HG02938 (cell line): ENCODE results near the gene MTFMT.

Experiments used
- ATAC-seq: cut with Tn5 transposase; IDR thresholded peaks from one replicate; pipeline ENCODE4 v1.9.1; 2021; ENCODE audit warnings: mild to moderate bottlenecking, moderate library complexity; ENCODE audit not compliant: unreplicated experiment

MTFMT gene

GRCh38 chr15:64989416-64990167 is 39.8 kb downstream of the MTFMT start, which contains the start of gene SPG21:
TSS of gene SPG21 (minus strand) at chr15:64989914. CDS start at chr15:64983569, 6,345 bp downstream.
- peak; percentile 94 for ATAC-seq

DNA sequence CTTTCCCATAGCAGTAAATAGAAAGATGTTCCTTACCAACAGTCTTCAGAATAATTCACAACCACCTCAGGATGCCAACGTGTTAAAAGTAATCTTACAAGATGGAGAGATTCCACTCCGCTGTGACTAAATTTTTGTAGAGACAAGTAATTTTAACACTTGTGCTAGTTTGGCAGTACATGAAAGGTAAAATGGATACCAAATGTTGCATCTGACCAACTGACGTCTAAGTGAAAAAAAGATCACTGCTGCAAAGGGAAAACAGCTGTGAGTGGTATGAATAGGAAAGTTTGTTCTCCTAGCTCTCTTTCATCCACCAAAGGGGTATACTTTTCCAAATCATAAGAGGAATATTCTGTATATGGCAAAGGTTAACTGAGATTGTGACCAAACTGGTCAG is 42.3 kb downstream of the MTFMT start:
- ATAC-seq = no peak

DNA sequence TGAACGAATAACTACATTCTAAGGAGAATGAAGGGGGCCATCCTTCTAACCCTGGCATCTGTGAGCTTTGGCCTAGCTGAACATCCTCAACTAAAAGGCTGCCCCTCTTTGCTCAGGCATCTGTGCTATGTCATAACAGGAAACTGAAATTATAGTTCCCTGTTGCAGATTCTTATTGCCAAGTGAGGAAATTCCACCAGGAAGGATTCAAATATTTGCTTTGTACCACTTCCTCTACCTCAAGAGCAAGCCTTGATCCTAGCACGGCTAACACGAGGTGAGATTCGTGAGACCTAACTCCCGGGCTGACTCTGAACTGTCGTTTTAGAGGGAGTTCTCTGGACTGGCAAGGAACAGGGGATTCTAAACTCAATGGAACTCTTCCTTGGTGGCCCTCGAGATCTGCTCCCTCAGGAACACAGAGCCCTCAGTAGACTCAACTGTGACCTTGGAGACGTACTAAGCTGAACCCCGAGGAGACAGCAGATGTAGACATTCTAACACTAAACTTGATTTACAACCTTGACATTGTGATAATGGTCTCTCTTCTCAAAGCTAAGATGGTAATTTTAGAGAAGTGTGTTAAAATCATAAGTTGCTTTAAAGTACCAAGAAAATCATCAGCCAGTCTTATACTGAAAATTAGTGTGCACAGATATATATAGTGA is 43.9 kb downstream of the MTFMT start:
- ATAC-seq = no peak

- ATAC-seq = no peak
Measured at GRCh38 chr15:64982472-64982871, 47.0 kb downstream of the MTFMT start.

- ATAC-seq = no peak
Measured at GRCh38 chr15:64981812-64982431, 47.5 kb downstream of the MTFMT start.

DNA sequence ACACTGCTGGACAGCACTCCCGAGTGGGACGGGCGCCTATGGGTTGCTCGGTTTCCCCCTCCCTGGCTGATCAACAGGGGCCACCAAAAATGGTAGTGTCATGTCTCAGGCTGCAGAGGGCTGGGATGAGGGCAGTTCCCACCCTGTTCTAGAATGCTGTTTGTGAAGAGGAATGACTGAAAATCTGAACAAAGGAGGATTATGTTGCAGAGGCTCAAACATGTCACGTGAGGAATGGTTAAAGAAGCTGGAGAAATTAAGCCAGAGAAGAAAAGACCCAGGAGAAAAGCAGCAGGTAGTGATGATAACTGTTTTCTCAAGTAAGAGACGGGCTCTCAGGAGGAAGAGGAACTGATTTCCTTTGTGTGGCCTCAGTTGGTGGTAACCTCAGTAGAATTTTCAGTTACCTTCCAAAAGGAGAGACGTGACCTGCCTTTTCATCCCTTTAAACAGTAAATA is 50.2 kb downstream of the MTFMT start:
- no peak for ATAC-seq

DNA sequence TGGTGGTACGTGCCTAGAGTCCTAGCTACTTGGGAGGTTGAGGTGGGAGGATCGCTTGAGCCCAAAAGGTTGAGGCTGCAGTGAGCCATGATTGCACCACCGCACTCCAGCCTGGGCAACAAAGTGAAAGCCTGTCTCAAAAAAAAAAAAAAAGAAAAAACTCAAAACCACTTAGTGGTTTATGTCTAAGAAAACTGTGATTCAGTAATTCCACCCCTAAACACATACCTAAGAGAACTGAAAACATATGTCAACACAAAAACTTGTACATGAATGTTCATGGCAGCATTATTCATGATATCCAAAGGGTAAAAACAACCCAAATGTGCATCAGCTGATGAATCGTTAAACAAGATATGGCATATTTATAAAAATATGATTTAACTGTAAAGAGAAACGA is 54.0 kb downstream of the MTFMT start:
- no peak for ATAC-seq

DNA sequence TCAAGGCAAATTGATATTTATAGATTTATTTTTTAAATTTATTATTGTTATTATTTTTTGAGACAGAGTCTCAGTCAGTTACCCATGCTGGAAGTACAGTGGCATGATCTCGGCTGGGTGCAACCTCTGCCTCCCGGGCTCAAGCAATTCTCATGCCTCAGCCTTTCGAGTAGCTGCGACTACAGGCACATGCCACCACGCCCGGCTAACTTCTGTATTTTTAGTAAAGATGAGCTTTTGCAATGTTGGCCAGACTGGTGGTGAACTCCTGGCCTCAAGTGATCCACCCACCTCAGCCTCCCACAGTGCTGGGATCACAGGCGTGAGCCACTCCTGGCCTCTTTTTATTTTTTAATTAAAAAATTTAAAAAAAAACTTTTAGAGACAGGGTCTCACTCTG is 58.7 kb downstream of the MTFMT start:
- ATAC-seq = no peak

DNA sequence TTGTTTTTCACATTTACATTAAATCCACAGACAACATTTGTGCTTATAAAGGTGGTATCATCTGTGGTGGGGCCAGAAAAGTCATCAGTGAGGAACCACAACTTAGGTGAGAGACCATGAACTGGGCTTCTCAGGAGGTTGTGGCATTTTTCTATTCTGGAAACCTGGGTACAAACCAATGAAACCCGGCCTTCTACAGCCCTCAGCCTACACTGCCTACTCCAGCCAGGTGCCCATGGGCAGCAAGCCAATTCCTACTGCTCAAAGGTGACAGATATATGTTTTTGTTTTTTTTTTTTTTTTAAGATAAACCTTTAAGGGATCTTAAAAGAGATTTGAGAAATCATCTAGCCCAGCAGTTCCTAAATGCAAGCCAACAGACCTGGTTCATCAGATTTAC is 60.0 kb downstream of the MTFMT start:
- ATAC-seq = no peak

DNA sequence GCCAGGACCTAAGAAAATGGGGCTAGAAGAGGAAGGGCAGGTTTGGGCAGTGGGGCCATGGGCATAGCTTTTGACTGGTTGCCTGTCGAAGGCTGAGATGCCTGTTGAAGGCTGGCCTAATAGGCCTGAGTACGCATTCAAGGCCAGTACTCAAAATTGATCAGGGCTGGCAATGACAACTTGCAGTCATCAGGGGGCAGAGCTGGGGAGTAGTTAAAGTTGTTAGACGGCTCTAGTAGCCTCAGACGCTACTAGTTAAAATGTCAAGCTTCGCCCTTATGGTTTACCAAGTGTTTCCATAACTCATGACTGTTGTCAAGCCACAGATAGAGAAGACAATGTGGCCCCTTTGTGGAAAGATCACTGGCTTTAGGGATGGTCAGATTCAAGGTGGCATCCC is 68.4 kb downstream of the MTFMT start:
- ATAC-seq = no peak

DNA sequence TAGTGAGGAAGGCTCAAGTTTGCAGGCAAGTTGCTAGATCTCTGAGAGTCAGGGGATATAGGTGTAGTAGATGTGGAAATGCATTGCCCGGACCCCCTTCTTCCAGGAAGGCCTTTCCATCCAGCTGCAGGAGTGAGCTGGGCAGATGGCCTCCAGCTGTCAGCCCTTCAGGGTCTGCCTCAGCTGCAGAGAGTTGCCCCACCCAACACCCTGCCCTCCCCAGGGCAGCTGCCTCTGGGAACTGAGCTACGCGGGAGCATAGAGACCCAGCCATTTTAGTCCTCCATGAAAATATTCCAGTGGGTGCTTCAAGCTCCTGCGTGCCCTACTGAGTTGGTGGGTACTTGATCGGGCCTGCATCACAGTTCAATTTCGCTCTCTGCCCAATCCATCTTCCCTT is 69.3 kb downstream of the MTFMT start:
- ATAC-seq = no peak

GRCh38 chr15:64959128-64959527 is 70.3 kb downstream of the MTFMT start:
- ATAC-seq = no peak

DNA sequence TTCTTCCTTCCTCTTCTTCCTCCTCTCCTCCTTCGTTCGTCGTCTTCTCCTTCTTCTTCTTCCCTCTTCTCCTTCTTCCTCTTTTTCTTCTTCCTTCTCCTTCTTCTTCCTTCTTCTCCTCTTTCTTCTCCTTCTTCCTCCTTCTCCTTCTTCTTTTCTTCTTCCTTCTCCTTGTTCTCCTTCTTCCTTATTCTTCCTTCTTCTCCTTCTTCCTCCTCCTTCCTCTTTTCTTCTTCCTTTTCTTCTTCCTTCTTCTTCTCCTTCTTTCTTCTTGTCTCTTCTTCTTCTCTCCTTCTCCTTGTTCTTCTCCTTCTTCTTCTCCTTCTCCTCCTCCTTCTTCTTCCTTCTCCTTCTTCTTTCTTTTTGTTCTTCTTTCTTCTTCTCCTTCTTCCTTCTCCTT is 75.0 kb downstream of the MTFMT start:
- no peak for ATAC-seq

GRCh38 chr15:64951777-64952418 is 77.5 kb downstream of the MTFMT start:
- ATAC-seq = no peak
